B cell (primary cell): ENCODE data around the gene FAM168B.

Source experiments
- CTCF ChIP-seq: fragments of 200-600 bp; IDR thresholded peaks from one replicate; pipeline ENCODE4 v1.8.0; 2022; ENCODE audit warnings: antibody characterized with exemption, mild to moderate bottlenecking
- EZH2 ChIP-seq: IDR thresholded peaks from 2 replicates; pipeline ENCODE4 v1.6.1; 2012; ENCODE audit warnings: borderline replicate concordance, low read depth, mild to moderate bottlenecking, moderate library complexity, low read length; ENCODE audit not compliant: insufficient read depth, poor library complexity, severe bottlenecking

GRCh38 chr2:131142849-131143248 is 49.6 kb upstream of the FAM168B start:
- TF ChIP-seq EZH2, result no peak
- TF ChIP-seq CTCF, result no peak
